Lung (tissue), 12 donors: ENCODE data around the gene KSR1. TPM values are rescaled to one million over a fixed set of nuclear protein-coding genes. Genes with fewer than 3 reads are reported as not detected.

Experiments used
- ATAC-seq: fragments of 200-7000 bp; cut with Tn5 transposase; one replicate; pipeline ENCODE4 v1.9.1; 2020; ENCODE audit warnings: moderate number of reproducible peaks; ENCODE audit not compliant: insufficient read depth, low FRiP score
- DNase-seq, 3 donors: peaks; one replicate each; pipeline ENCODE4 v3.0.0-alpha.2; 2013 to 2017
- H3K27ac ChIP-seq, 2 donors: one replicate each; pipeline ENCODE4 v1.5.1; 2013; ENCODE audit warnings: mild to moderate bottlenecking in 2 of 2, moderate library complexity in 2 of 2, control low read depth in 1 of 2, inconsistent platforms in 1 of 2, low read depth in 1 of 2, low read length in 1 of 2
- H3K27me3 ChIP-seq, 3 donors: one replicate each; pipeline ENCODE4 v1.5.1; 2013; ENCODE audit warnings: low read length in 2 of 3; ENCODE audit not compliant: control insufficient read depth in 3 of 3, insufficient read depth in 3 of 3
- H3K36me3 ChIP-seq, 4 donors: one replicate each; pipeline ENCODE4 v1.5.1; 2013; ENCODE audit warnings: low read length in 4 of 4, mild to moderate bottlenecking in 1 of 4, moderate library complexity in 1 of 4; ENCODE audit not compliant: control insufficient read depth in 4 of 4, insufficient read depth in 4 of 4
- H3K4me1 ChIP-seq, 5 donors: one replicate each; pipeline ENCODE4 v1.5.1; 2013; ENCODE audit warnings: low read length in 5 of 5, mild to moderate bottlenecking in 2 of 5, moderate library complexity in 1 of 5; ENCODE audit not compliant: control insufficient read depth in 5 of 5, insufficient read depth in 5 of 5
- H3K4me3 ChIP-seq: one replicate; pipeline ENCODE4 v1.5.1; 2013; ENCODE audit warnings: mild to moderate bottlenecking, control low read depth, moderate library complexity
- H3K9ac ChIP-seq, 2 donors: one replicate each; pipeline ENCODE4 v1.5.1; 2013; ENCODE audit warnings: low read length in 2 of 2, control low read depth in 1 of 2; ENCODE audit not compliant: insufficient read depth in 1 of 2
- H3K9me3 ChIP-seq, 4 donors: one replicate each; pipeline ENCODE4 v1.5.1; 2013; ENCODE audit warnings: low read length in 3 of 4, mild to moderate bottlenecking in 1 of 4, moderate library complexity in 1 of 4; ENCODE audit not compliant: control insufficient read depth in 4 of 4, insufficient read depth in 3 of 4
- CTCF ChIP-seq: IDR thresholded peaks from 2 replicates; pipeline ENCODE4 v1.5.1; 2012; ENCODE audit warnings: mild to moderate bottlenecking; ENCODE audit errors: control extremely low read depth, extremely low read depth
- WGBS, 2 donors: extraction: QIAGEN DNeasy Blood & Tissue Kit; methylation state at CpG; one replicate each; pipeline ENCODE4 v1.1.7; 2013; 5-methylcytosine and 5-hydroxymethylcytosine counted together
- polyA plus RNA-seq, 2 donors: library from polyadenylated mRNA; stranded (reverse); fragments of 200-250 nt; gene quantifications; one replicate each; pipeline ENCODE4 v1.2.1, GENCODE V29; 2013
- total RNA-seq, 2 donors: library from RNA; depleted of rRNA in 1 of 2; stranded (reverse); fragments of >200 nt in 1 of 2; gene quantifications; one replicate each; pipeline ENCODE4 v1.2.1, GENCODE V29; 2014 to 2021
- donor health status: control.
- donor health status: control.
- donor health status: Bipolar disorder and iron deficiency.
- donor health status: healthy.
- donor health status: DM: yes; HTN: yes; CAD: no.

Gene KSR1
- total and polyA plus RNA-seq, 4 donors: 26.8 to 70.0 (median 42.3) TPM

DNA sequence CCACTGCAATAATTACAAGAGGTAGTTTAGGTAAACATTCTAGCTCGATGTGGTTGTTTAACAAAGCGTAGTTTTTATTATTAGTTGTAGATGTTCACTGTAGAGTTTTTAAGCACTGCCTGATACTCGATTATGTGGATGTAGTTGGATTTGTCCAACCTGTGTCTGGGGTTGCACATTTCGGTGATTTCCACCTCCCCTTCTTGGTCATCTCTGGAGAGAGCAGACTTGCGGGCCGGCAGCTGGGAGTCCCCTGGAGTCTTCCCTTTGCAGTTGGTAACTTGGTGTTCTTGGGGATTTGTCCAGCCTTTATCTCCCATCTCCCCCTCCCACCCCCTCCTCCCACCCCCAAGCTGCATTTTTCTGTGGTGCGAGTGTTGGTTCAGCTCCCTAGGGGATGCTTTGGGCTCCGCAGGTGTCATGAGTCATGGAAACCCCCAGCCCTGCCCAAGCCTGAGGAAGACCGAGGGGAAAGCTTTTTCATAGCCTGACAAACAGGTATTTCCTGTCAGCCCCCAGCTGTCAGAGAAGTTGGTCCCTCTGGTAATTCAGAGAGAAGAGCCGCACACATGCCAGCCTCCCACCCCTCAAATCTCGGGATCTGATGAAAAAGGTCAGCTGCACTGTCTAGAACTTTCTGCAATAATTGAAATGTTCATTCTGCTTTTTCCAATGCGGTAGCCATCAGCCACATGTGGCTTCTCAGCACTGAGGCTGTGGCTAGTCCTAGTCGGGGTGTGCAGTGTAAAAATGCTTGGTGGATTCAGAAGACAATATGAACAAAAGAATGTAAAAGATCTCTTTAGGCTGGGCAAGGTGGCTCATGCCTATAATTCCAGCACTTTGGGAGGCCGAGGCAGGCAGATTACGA is 50.3 kb downstream of the KSR1 start:
- DNase-seq (no peak), ATAC-seq (no peak)
- Histone ChIP-seq H3K4me1 (peaks cover 0 to 28% (median 21%) of the 10 kb centered on the region in 5 donors), H3K27ac (no peak overlapping the region), H3K9ac (no peak overlapping the region), H3K36me3 (no peaks in the 10 kb centered on the region), H3K4me3 (no peak overlapping the region), H3K27me3 (no peaks in the 10 kb centered on the region), H3K9me3 (no peaks in the 10 kb centered on the region)
- TF ChIP-seq CTCF: no peak
- WGBS, 2 donors: 78 to 87% methylated on average over 15 of the region's 15 CpGs

GRCh38 chr17:27511168-27511883 is 55.1 kb downstream of the KSR1 start:
- no peak for TF ChIP-seq CTCF
- 86 to 88% methylated on average over 10 of the region's 10 CpGs for WGBS, 2 donors
- Histone ChIP-seq H3K36me3 (no peaks in the 10 kb centered on the region), H3K9ac (no peak overlapping the region), H3K9me3 (no peaks in the 10 kb centered on the region), H3K27ac (no peak overlapping the region), H3K27me3 (no peaks in the 10 kb centered on the region), H3K4me3 (no peak overlapping the region), H3K4me1 (peaks cover 0 to 31% (median 7%) of the 10 kb centered on the region in 5 donors)
- DNase-seq (peak in 1 of 3 donors; percentile 55), ATAC-seq (no peak)

DNA sequence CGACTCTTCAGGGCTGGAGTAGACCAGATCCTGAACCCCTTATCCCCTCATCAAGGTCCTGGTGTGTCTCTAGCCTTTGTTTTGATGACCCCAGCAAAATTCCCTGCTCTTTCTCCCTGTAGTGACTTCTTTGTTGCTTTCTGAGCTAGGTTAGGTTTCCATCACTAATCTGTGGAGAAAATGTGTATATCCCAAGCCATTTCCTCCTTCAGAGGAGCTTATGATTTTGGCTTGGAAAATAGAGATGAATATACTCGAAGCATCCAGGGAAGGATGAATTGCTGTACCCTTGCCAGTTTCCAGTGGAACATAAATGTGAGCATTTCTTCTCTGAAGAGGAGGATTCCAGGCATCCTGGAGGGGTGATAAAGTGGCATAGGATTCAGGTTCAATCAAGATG is 55.8 kb downstream of the KSR1 start:
- ATAC-seq: no peak
- Histone ChIP-seq H3K9me3 (no peaks in the 10 kb centered on the region), H3K27me3 (no peaks in the 10 kb centered on the region), H3K4me1 (peaks cover 0 to 31% (median 7%) of the 10 kb centered on the region in 5 donors), H3K9ac (no peak overlapping the region), H3K4me3 (no peak overlapping the region), H3K36me3 (no peaks in the 10 kb centered on the region), H3K27ac (no peak overlapping the region)
- no peak for TF ChIP-seq CTCF
- 75 to 85% methylated on average over 2 of the region's 2 CpGs for WGBS, 2 donors
- DNase-seq: no peak
